NCI-H1694 treated with DMSO at 0.1 percent for 48 hours (cell line): ENCODE results near the gene SPSB1.

Experiments used
- DNase-seq: peaks from one replicate; lab custom pipeline; 2025; lab: John Stamatoyannopoulos, UW

Gene SPSB1

DNA sequence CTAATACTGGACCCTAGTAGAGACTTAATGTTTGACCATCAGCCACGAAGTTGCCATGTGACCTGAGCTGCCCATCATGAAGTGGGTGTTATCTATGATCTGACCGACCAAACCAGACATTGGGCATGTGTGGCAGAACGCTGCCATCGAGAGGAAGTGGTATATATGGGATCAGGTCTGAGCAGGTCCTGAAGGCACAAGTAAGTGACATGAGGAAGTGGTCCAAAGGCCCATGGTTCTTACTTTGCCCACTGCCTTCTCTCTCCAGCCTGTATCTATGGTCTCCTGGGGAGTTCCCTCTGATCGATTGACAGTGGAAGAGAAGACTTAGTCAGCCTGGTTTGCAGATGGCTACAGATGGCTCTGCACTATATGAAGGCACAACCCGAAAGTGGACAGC lies 7.9 kb downstream of the SPSB1 start:
- DNase-seq, result no peak

DNA sequence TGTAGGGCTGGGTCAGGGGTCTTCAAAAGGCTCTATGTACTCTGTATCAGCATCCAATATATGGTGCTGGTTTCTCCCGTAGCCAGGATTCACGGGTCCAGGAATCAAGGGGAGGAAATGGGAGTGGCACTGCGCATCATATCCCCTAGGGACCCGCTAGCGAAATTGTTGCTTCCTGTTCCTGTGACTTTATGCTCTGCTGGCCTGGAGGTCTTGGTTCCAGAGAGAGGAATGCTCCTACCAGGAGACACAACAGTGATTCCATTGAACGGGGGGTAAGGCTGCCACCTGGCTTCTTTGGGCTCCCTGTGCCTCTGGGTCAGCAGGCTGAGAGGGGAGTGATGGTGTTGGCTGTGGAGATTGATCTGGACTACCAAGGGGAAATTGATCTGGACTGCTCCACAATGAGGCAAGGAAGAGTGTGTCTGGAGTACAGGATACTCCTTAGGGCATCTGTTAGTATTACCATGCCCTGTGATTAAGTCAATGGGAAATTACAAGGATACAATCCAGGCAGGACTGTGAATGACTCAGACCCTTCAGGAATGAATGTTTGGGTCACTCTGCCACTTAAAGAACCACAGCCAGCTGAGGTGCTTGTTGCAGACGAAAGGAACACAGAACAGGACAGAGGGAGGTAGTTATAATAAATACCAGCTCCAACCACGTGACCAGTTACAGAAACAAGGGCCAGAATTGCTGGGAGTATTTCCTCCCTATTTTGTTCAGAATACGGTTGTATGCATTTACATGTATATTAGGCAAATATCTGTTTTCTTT lies 10.2 kb downstream of the SPSB1 start:
- no peak for DNase-seq

DNA sequence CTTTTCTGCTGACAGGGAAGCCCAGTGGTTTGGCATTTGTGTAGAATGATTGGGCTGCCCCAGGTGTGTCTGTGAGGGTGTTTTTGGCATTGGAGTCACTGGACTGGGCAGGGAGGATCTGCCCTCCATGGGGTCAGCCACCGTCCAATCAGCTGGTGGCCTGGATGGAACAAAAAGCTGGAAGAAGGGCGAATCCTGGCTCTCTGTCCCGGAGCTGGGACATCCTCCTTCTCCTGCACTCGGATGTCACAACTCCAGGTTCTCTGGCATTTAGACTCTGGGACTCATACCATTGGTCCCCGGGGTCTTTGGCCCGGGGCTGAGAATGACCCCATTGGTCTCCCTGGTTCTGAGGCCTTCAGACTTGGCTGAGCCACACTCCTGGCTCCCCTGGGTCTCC lies 11.2 kb downstream of the SPSB1 start:
- no peak for DNase-seq

DNA sequence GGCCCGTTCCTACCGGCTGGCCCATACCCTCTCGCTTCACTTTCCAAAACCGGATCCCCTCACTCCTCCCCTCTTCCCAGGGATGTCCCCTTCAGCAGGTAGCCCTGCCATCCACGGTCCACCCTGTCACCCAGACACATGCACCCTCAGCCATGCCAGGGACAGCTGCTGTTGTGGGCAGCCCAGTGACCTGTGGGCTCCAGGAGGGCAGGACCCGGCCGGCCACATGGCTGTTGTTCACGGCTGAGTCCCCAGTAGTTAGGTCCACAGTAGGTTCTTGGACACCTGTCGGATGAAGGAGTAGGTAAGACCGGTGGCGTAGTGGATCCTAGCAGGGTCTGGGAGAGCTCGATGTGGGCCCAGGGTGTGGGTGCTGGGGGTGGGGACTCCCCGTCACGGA lies 12.5 kb downstream of the SPSB1 start:
- DNase-seq, result no peak

DNA sequence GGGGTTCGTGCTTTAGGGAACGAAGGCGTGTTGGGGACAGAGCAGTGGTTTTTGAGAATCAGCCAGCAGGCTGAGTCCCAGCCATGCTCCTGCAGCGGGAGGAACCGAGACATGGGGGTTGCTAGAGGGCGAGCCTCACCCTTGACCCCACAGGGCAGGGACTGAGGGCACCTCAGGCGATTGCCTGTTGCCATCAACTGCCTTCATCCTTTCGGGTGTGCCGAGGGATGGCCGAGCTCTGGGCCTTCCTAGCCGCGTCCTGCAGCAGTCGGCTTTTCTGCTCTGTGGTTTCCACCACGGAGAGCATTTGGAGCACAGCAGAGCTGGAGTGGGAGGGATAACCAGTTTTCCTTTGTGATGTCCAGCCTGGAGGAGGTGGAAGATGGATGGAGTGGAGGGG lies 13.3 kb downstream of the SPSB1 start:
- no peak for DNase-seq

DNA sequence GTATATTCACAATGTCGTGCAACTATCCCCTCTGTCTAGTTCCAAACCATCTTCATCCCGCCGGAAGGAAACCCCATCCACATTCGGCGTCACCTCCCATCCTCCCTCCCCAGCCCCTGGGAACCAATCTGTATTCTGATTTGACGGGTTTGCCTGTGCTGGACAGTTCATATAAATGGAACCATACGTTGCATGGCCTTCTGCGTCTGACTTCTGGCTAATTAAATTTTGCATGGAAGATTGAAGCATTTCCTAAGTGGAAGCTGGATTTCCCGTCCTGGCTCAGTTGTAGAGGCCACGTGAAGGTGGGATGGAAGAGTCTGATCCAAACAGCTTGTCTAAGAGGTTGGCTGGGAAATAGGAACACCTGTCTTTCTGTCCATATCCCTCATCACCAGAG lies 14.6 kb downstream of the SPSB1 start:
- DNase-seq, result no peak

DNA sequence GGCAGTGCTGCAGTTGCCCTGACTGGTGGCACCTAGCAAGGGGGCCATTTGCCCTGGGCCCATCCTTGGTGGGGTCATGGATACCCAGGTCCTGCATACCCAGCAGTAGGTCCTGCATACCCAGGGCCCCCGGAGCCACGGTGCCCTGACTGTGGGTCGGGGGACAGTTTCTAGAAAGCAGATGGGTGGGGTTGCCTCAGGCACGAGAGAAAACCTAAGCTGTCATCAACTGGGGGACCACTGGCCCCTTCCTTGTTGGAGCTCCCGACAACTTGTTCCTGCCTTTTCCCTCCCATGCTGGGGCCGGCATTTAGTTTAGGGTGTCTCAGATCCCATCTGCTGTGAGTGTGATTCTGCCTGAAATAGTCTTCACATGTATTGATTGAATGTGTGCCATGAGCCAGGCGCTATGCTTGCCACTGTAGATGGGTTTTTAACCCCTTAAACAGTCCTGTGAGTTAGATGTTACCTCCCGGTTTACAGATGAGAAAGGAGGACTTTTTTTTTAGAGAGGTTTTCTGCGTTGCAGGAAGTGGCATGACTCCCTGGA lies 15.6 kb downstream of the SPSB1 start:
- no peak for DNase-seq

DNA sequence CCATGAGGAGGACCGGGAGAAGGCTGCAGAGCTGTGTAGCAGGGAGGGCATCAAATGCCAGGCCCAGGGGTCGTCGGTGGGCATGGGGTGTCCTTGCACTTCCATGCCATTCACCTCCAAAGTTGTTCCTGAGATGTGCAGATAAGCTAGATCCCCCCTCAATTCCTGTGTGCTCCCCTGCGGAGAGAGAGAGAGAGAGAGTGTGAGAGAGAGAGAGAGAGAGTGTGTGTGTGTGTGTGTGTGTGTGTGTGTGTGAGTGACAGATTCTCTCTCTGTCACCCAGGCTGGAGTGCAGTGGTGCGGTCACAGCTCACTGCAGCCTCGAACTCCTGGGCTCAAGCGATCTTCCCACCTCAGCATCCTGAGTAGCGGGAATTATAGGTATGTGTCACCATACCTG lies 16.4 kb downstream of the SPSB1 start:
- DNase-seq, result no peak

DNA sequence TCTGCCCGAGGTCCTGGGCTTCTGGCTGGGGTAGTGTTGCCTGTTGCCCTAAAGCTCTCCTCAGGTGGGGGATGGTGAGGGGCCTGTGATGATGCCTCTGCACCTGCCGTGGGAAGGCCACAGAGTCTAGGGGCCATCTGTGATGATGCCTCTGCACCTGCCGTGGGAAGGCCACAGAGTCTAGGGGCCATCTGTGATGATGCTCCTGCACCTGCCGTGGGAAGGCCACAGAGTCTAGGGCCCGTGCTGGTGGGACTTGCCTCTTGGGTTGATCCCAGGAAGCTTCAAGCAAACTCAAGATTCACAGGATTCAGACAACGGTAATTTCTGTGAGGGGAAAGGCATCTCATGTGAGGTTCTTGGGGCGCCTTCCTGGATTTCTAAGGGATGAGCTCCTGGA lies 17.3 kb downstream of the SPSB1 start:
- DNase-seq, result no peak

DNA sequence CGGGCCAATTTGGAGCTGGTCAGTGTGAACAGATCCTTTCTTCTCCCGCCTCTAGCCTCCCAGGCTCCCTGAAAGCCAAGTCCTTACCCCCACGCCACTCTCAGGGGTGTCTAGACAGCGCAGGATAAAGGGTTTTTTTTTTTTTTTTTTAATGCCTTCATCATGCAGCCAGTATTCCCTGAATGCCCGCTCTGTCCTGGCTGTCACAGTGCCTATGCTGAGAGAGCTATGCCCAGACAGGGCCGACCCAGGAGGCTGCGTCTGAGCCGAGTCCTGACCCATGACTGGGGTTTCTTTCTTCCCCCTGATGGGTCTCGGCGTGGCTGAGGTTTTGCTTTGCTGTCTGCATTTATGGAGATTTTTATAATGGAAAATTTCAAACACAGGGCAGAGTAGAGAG lies 18.3 kb downstream of the SPSB1 start:
- DNase-seq, result no peak

DNA sequence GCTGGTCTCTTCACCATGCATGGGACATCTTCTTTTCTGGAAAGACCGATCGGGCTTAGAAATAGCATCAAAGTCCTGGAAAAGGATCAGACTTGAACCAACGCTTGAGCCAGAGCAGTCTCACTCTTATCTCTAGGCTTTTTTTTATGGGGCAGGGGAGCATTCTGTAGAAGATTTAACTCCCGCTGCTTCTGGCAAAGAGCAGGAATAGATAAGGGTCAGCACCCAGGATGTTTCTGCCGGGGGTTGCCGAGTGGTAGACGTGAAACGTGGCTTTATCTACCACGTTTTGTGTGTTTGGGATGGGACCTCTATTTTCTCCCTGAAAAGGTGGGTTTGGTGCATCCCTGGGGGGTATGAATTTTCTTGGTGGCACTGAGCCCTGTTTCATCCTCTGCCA lies 18.8 kb downstream of the SPSB1 start:
- DNase-seq, result no peak

DNA sequence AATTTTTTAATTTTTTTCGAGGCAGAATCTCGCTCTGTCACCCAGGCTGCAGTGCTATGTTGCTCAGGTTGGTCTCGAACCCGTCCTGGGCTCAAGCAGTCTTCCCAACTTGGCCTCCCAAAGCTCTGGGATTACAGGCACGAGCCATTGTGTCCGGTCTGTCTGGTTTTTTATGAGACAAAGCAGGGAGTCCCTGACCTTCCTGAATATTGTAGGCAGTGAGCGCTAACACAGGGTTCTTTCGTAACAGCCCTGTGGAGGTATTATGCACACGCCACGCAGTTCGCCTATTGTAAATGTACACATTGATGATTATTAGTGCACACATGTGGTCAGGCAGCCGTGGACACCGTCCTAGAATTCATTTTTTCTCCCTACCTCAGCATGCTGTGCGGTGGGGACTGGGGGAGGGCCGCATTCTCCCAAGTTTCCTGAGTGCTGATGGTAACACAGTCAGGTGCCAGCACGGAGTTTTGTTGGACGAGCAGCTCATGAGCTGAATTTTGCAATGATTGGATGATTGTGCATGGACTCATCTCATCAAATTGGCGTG lies 19.6 kb downstream of the SPSB1 start:
- no peak for DNase-seq

DNA sequence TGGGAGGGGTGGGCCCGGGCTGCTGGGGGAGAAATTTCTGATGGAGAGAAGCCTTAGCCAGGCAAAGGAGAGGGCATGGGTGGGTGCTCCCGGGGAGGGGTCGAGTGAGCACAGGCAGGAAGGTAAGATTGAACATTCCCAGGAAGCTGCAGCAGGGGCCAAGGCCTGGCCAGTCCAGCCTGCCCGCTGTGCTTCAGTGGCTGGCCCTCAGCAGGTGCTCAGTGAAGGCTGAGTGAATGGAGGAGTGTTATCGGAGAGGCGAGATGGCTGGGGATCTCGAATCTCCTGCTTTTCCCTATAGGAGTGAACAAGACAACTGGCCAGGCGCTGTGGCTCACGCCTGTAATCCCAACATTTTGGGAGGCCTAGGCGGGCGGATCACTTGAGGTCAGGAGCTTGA lies 20.9 kb downstream of the SPSB1 start:
- DNase-seq, result no peak

DNA sequence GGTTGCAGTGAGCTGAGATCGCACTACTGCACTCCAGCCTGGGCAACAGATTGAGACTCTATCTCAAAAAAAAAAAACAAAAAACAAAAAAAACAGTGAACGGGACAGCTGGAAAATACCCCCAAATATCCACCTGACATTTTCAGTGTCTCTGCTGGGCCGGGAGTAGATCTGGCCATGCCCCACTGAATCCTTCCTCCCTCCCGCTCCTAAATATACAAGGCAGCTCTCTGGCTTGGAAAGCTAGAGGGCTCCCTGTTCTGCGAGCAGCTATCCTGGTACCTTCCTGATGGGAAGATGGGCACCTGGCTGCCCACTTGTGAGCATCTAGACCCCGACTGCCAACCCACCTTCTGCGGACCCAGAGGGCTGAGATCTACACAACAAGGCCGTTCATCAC lies 21.4 kb downstream of the SPSB1 start:
- DNase-seq, result no peak

DNA sequence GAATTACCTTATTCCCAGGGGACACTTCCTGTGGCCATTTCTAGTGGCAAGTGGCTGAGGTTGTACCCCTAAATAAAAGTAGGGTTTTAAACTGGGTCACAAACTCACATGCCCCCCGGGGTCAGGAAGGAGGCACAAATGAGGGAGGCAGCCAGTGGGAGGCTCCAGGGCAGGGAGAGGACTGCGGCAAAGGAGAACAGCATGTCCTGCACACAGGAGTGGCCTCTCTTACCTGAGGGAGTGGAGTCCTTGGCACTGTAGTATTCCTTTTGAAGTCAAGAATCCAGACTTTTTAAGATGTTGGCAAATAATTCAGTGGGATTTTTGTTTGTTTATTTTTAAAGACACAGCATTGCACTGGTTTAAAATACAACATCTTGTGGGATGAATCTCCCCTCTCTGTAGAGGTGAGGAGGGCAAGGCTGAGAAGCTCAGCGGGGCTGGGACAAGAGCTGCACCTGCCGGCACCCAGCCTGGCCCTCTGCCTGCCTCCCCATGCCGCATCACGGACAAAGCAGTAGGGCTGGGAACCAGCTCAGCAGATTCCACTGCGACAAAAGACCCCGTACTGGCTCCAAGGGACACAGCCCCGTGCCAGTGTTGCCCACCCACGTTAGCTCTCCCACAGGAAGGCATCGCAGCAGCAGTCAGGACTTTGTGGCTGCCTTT lies 22.2 kb downstream of the SPSB1 start:
- DNase-seq, result no peak

DNA sequence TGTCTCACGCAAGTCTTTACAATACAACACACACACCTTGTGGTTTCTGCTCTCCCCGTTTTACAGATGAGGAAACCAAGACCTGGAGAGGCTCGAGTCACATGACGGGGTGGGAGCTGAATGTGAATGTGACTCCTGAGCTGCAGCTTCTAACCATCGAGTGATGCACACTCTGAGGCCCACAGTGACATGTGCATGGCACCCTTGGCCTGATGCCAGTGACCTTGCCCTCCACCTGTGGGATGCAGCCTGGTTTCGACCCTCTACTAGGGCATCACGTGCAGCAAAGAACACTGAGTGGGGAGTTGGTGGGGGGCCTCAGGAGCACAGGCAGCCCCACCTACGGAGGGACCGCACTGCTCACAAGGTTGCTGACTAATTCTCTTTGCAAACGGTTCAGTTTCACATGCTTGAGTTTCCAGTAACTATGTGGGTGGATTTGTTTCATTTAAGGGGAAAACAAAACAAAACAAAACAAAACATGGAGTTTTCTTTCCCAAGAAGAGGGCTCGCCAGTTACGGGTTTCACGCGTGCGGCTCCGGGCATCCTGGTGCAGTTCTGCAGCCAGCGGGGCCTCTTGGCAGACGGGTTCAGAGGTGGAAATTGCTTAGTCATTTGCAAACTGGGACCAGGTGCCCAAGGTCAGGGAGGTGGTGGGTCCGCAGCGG lies 22.9 kb downstream of the SPSB1 start:
- no peak for DNase-seq

DNA sequence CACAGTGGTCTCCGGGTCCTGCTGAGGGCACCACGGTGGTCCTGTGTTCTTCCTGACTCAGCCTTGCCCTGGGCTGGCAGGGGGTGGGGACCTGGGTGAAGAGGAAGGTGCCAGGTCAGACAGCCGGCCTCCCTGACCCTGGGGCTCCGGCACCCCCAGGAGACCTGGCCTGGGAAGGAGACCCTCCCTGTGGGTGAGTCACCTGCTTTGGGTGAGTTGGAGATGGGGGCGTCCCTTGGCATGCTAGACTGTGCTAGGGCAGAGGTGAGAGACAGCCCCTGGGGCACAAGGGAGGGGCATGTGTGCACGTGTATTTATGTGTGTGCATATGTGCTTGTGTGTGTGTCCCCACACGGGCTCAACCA lies 23.4 kb downstream of the SPSB1 start:
- DNase-seq, result no peak

DNA sequence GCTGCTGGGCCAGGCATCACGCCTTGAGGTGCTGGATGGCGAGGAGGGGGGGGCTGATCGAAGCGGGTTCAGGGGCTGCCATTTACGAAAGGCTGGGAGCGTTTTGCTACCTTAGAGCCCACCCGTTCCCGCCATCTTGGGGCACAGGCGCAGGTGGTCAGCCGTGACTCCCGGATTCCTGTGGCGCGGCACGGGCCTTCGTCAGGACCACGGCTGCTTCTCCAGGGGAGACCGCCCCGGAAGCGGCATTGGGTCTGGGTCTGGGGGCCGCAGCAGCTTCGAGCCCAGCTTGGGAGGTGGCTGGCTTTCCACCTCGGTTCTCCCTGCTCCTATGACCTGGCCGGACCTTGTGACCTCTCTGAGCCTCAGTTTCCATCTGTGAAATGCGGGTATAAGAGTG lies 23.8 kb downstream of the SPSB1 start:
- no peak for DNase-seq

DNA sequence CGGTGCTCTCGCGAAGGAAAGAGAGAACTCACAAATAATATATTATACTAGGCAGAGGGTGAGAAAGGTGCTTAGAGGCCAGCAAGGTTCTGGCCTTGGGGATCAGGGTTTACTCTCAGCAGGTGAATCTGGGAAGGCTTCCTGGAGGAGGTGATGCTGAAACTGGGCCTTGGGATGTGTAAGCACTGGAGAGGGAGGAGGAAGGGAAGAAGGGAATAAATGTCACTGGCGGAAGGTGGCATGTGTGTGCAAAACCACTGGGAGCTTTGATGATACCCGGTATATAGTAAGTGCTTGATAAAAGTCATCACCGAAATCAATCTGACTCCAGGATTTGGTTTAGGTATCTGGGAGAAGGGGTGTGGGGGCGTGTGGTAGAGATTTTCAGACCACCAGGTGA lies 24.4 kb downstream of the SPSB1 start:
- DNase-seq, result no peak

DNA sequence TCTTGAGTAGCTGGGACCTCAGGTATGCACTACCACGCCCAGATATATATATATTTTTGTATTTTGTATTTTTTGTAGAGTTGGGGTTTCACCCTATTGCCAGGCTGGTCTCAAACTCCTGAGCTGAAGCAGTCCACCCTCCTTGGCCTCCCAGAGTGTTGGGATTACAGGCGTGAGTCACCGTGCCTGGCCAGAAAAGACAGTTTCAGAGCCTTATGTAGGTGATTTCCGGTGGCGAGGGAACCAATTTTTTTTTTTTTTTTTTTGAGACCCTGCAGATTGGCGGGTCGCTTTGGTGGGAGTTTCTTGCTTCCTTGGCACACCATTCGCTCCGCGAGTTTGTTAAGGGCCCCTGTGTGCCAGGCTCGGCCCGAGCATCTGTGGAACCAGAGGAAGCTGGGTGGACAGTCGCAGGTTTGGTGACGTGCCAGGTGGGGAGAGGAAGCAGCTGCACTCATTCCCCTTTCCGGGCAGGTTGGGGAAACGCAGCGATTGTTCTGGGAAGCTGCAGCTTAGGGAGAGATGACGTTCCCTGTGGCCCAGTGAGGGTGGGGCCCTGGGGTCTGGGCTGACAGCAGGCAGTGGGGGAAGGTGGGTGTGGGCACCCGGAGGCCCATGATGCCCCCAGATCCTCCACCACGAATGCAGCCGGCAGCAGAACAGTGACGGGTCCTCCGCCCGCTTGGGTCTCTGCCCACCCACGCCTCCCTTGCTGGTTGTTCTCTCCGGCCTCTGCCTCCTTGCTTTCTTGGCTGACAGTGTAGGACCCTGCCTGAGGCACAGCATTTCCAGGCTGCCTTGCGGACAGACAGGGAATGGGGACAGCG lies 25.1 kb downstream of the SPSB1 start:
- no peak for DNase-seq

DNA sequence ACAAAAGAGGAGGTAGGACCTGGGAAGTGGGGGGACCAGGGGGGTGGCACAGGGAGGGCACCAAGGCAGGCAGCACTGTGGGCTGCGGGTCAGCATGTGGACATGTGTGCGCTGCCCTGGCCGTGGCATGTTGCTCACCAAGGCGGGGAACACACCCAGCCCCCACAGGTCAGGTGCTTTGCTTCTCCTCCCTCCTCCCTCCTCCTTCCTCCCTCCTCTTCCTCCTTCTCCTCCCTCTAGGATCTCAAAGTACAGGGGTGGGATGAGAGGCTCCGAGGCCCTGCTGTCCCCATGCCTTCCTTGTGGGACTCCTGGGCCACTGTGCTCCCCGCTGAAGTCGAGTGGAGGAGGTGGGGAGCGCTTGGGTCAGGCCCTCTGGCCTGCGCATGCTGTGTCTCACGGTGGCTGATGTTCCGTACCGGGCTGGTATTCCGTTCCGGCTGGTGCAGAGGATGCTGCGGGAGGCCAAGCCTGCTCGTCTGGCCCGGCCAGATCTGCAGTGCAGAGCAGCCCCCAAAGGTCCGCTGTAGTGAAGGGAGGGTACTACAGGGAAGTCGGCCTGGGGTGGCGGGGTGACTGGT lies 26.6 kb downstream of the SPSB1 start:
- no peak for DNase-seq
